ENCODE data around the gene SMC1B.
"Not testable (repeated sequence)": the region's sequence is repeated elsewhere in the genome, so short reads cannot be mapped to it uniquely, and the experiment has no call there.

Gene SMC1B

GRCh38 chr22:45349916-45350315 lies 63.5 kb downstream of the SMC1B start:
- no peak for DNase-seq (ENCODE audit: low spot score)

DNA sequence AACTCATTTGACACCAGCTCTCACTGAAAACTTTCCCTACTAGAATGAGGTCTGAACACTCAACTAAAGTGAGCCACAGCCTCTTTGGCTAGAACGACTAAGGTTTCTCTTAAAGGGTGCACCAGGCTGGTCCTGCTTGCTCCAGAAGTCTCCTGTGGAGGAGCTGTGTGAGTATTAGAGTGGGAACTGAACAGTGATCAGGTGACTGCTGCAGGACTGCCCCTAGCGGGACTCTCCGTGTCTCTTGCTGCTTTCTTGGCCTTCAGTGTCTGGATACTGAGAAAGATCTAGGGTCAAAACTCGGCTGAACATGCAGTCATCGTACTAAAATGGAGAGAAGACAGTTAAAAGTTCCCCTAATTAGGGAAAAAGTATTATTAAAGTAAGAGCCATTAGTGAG lies 69.1 kb downstream of the SMC1B start:
- no peak for DNase-seq (ENCODE audit: low spot score)

GRCh38 chr22:45343143-45343542 lies 70.3 kb downstream of the SMC1B start:
- no peak for DNase-seq (ENCODE audit: low spot score)

DNA sequence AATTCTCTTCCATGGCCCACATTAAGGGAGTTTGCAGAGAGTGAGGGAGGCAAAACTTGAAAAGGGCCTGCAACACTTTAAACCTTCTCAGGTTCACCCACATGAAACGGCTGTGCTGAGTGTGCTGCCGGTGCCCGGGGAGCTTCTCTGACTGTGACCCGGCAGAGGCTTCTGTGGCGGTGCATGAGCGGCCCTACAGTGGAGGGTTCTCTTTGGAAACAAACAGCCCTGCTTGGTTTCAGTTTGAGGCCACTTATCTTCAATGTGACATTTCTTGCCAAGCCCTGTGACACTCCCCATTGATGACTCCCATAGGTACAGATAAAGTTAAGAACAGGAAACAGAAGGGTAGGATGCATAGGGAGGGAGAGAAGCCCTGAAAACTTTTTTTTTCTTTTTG lies 71.9 kb downstream of the SMC1B start:
- DNase-seq (ENCODE audit: low spot score) = no peak

- DNase-seq (ENCODE audit: low spot score) = no peak
Observed at GRCh38 chr22:45340323-45340722, 73.1 kb downstream of the SMC1B start.

GRCh38 chr22:45338795-45339194 lies 74.6 kb downstream of the SMC1B start:
- DNase-seq (ENCODE audit: low spot score) = no peak

- no peak for DNase-seq (ENCODE audit: low spot score)
Observed at GRCh38 chr22:45337536-45337935, 75.9 kb downstream of the SMC1B start.

GRCh38 chr22:45336971-45337431 lies 76.4 kb downstream of the SMC1B start:
- no peak for DNase-seq (ENCODE audit: low spot score)

DNA sequence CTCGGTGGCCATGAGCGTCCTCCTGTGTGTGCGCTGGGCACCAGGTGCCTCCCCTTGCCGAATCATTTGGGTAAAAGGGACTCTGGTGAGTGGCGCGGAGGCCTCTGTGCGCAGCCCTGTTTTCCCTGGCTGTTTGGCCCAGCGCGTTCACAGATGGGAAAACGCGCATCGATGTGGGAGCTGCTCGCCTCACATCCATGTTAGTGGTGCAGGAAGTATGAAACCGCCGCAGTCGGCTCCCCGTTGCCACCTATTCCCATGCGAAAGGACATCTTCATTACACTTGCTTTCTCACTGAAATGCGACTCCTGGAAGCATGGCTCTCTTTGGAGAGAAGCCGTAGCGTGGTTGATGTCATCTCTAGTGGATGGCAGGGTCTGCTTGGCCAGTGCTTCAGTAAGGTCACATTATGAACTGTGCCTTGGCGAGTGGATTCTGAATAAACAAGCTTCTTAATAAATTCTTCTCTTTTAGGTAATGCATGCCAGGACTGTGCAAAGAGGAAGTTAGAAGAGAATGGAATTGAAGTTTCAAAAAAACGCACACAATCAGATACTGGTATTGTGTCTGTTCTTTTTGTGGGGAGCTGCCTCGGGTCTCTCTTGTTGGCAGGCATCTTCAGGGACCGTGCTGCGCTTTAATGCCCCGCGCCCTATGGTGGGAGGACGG lies 77.4 kb downstream of the SMC1B start:
- DNase-seq (ENCODE audit: low spot score) = no peak

DNA sequence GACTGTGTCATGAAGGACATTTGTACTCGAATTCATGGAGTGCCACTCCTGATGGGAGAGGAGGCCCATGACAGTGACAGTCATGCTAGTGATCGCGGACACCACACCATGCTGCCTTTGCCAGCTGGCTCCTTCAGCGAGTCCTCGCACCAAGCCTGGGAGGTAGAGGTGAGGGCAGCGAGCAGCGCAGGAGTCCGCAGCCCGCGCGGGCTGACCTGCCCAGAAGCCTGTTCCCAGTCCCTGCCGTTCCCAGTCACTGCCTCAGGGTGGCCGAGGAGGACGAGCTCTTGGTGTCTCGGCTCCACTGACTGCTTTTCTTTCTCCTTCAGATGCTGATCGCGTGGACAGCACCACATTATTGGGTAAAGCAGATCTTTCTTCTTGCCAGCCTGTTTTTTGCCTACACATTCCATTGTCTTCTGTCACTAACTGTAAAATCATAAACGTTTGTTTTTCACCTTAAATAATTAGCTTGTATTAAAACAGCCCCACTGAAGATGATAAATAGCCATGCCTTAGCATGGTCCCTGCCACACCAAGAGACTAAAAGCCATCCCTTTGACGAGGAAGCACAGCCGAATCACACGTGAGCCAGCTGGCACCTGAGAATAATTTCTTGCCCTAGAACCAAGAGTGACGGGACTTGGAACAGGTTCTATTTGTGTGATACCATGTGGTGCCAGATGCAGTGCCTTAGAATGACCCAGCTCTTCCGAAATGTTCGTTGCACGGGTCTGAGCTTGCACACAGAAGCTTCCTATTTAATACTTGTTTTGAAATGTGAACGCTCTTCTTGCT lies 78.2 kb downstream of the SMC1B start:
- DNase-seq (ENCODE audit: low spot score) = no peak

GRCh38 chr22:45334528-45334927 lies 78.9 kb downstream of the SMC1B start:
- DNase-seq (ENCODE audit: low spot score) = no peak

DNA sequence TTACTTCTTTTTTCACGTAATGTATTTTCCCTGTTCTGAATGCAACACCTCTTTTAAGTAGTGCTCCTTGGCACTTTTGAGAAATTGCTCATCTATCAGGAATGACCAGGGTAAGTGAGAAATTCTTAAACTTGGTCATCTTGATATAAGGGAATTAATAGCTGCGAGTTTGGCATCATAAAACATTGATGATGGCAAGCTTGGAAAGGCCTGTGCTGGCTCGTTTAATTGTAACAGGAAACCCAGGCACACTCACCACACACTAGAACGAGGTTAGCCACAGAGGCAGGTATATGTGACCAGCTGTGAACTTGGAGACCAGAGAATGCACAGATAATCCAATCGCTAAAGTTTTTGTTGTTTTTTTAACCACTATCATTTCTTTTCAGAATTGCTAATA lies 79.3 kb downstream of the SMC1B start:
- no peak for DNase-seq (ENCODE audit: low spot score)

GRCh38 chr22:45332001-45332400 lies 81.4 kb downstream of the SMC1B start:
- no peak for DNase-seq (ENCODE audit: low spot score)

DNA sequence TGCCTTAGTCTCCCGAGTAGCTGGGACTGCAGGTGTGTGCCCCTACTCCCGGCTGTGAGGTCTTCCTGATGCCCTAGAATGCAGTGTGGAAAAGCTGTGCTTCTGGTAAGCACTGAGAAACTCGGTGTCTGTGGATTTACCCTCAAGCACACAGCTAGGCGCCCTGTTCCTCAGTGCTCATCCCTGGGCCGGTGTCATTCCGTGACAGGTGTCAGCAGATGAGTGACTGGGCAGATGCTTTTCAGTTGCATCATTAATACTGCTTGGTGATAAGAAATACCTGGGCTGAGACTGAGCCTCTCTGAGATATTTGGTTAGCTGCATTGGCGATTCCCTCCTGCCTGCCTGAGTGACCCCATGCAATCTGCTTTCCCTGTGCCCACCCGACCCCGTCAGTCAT lies 81.9 kb downstream of the SMC1B start:
- DNase-seq (ENCODE audit: low spot score) = no peak

- no peak for DNase-seq (ENCODE audit: low spot score)
Observed at GRCh38 chr22:45330548-45330947, 82.9 kb downstream of the SMC1B start.

GRCh38 chr22:45329530-45329936 lies 83.9 kb downstream of the SMC1B start:
- no peak for DNase-seq (ENCODE audit: low spot score)

- no peak for DNase-seq (ENCODE audit: low spot score)
Observed at GRCh38 chr22:45328822-45329529, 84.4 kb downstream of the SMC1B start.

- DNase-seq (ENCODE audit: low spot score) = not testable (repeated sequence)
Observed at GRCh38 chr22:45328261-45328660, 85.1 kb downstream of the SMC1B start.

DNA sequence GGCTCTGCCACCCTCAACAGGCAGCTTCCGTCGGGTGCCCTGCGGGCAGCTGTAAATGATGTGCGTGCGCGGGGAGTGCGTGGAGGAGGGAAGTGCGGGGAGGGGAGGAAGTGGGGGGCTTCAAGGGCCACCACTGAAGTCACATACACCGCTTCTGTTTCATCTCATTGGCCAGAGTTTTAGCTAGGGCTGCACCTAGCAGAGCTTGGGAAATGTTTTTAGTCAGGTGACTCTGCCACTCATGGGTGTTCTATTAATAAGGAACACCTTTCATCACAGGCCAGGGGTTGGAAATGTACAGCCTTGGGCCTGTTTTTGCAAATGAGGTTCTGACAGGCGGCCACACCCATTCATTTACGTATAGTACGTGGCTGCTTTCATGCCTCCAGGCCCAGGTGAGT lies 89.1 kb downstream of the SMC1B start:
- DNase-seq (ENCODE audit: low spot score) = no peak

GRCh38 chr22:45323695-45324094 lies 89.7 kb downstream of the SMC1B start:
- DNase-seq (ENCODE audit: low spot score) = no peak

DNA sequence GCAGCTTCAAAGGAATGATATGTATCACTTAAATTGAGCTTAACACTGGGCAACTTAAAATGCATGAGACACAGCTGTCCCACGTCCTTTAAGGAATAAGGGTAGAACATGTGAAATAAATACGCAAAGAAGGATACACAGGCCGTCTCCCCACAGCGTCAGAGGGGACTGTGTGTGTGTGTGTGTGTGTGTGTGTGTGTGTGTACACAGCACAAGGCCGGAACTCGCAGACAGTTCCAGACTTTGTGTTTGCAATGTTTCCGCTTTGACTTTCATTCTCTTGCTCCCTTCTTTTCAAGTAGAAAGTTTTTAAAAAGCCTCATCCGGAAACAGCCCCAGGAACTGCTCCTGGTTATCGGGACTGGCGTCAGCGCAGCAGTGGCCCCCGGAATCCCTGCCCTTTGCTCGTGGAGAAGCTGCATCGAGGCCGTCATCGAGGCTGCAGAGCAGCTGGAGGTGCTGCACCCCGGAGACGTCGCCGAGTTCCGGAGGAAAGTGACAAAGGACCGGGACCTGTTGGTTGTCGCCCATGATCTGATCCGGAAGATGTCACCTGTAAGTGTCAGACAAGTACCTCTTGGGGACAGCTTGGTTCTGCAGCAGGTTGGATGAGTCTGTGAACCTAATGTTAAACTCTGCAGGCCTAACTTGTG lies 90.4 kb downstream of the SMC1B start:
- DNase-seq (ENCODE audit: low spot score) = no peak

DNA sequence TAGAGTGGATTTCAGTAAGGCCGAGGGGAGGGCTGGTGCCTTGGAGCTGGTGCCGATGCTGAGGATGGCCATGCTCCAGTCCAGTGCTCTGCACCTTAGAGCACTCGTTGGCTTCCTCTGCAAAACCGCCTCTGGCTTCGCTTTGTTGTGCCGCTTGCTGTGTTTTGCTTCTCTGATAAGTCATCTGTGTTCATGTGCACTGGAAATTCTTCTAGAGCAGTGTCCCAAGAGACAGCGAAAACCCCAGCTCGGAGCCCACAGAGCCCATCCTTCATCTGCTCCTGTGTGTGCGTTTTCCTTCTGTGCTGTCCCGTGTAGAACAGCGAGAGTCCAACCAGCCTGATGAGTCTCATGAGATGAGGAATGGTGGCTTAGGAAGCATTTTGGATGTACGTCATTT lies 91.6 kb downstream of the SMC1B start:
- DNase-seq (ENCODE audit: low spot score) = no peak

Measured in RKO (cell line).